ENCODE data around the gene SUV39H1.

The SUV39H1 gene

DNA sequence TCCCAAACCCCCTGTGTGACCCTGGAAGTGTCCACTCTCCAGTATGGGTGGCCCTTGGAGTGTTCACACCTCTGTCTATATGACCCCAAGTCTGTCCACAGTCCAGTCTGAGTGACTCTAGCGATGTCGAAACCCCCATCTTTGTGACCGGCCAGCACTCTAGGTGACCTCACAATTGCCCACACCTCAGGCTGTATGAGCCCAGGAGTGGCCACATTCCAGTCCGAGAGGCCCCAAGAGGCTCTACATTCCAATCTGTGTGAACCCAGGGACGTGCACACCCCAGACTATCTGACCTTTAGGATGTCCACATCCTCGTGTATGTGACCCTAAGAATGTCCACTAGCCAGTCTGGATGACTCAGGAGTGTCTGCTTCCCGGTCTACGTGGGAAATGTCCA lies 57.7 kb downstream of the SUV39H1 start:
- in situ Hi-C loops (cut with HindIII; ENCODE audit: low sequenced_read_pairs) = no loop called here

Measured in endothelial cell of hepatic sinusoid (primary cell).